ENCODE measurements around the gene RASL12.

GRCh38 chr15:65056868-65057548 is 10.8 kb downstream of the RASL12 start:
- TF ChIP-seq, protein P1, sequence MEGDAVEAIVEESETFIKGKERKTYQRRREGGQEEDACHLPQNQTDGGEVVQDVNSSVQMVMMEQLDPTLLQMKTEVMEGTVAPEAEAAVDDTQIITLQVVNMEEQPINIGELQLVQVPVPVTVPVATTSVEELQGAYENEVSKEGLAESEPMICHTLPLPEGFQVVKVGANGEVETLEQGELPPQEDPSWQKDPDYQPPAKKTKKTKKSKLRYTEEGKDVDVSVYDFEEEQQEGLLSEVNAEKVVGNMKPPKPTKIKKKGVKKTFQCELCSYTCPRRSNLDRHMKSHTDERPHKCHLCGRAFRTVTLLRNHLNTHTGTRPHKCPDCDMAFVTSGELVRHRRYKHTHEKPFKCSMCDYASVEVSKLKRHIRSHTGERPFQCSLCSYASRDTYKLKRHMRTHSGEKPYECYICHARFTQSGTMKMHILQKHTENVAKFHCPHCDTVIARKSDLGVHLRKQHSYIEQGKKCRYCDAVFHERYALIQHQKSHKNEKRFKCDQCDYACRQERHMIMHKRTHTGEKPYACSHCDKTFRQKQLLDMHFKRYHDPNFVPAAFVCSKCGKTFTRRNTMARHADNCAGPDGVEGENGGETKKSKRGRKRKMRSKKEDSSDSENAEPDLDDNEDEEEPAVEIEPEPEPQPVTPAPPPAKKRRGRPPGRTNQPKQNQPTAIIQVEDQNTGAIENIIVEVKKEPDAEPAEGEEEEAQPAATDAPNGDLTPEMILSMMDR (IDR thresholded peaks at IDR 0.05) = no peak
- TF ChIP-seq EZH2 (IDR thresholded peaks at IDR 0.05) = no peak
- no peak for TF ChIP-seq EZH2phosphoT487 (IDR thresholded peaks at IDR 0.05)
